HCT116 (cell line): Measurements from ENCODE around the gene DRICH1. TPM values are rescaled to one million over a fixed set of nuclear protein-coding genes. Genes with fewer than 3 reads are reported as not detected.
"Not testable (repeated sequence)": the region's sequence is repeated elsewhere in the genome, so short reads cannot be mapped to it uniquely, and the experiment has no call there.

ENCODE experiments used
- ATAC-seq: fragments of 200-7000 bp; cut with Tn5 transposase; 2 replicates; pipeline ENCODE4 v1.9.1; 2020; ENCODE audit warnings: mild to moderate bottlenecking, moderate library complexity
- BruUV-seq: library from RNA; stranded (reverse); fragments of 400-500 nt; replicated peaks from 2 replicates; lab custom pipeline; 2021; lab: Mats Ljungman, UMichigan
- CTCF ChIA-PET: fragments of 300-600 bp; sonication (Branson Sonifier 250); formaldehyde crosslinking; loops from one replicate; lab custom pipeline; 2021; ENCODE audit warnings: antibody characterized with exemption; lab: Charles Lee
- POLR2A ChIA-PET: fragments of 300-600, 350-600 bp; sonication (Branson Sonifier 250); formaldehyde crosslinking; loops from one replicate; lab custom pipeline; 2021; ENCODE audit warnings: antibody characterized with exemption; lab: Charles Lee
- RAD21 ChIA-PET, 2 experiments: fragments of 300-600 bp; sonication (Branson Sonifier 250); formaldehyde crosslinking; loops; one replicate each; lab custom pipeline; 2023; ENCODE audit warnings: low total read pairs in 2 of 2; ENCODE audit not compliant: uncharacterized antibody in 2 of 2, unreplicated experiment in 2 of 2, low non-redundant PET in 1 of 2; lab: Charles Lee
- DNase-seq: peaks from one replicate; pipeline ENCODE4 v3.0.0-alpha.2; 2010; ENCODE audit warnings: low read depth, low spot score
- H2AFZ ChIP-seq: fragments of 200-600 bp; shearing (Covaris generic), sonication (generic); 2 replicates; pipeline ENCODE4 v1.6.1; 2017; ENCODE audit warnings: low read depth, mixed run types, mixed read lengths, antibody characterized with exemption, low read length; ENCODE audit not compliant: poor library complexity, severe bottlenecking
- H3K27ac ChIP-seq: 2 replicates; pipeline ENCODE4 v1.5.1; 2012; ENCODE audit warnings: low read depth, low read length
- H3K27me3 ChIP-seq: fragments of 200-600 bp; sonication (generic); 2 replicates; pipeline ENCODE4 v1.6.1; 2016; ENCODE audit warnings: mixed run types, low read length, mixed read lengths; ENCODE audit not compliant: insufficient read depth
- H3K36me3 ChIP-seq, 2 experiments: fragments of 200-500 bp in 1 of 2; fragments of 200-600 bp in 1 of 2; sonication (Bioruptor generic) in 1 of 2; sonication (generic) in 1 of 2; 2 replicates each; pipeline versions ENCODE4 v1.5.1 to v1.6.1; 2014 to 2016; ENCODE audit warnings: low read length in 2 of 2, inconsistent platforms in 1 of 2, mixed read lengths in 1 of 2, mixed run types in 1 of 2; ENCODE audit not compliant: insufficient read depth in 2 of 2, control insufficient read depth in 1 of 2
- H3K4me1 ChIP-seq, 2 experiments: fragments of 200-600 bp in 1 of 2; sonication (generic) in 1 of 2; 2 replicates each; pipeline versions ENCODE4 v1.5.1 to v1.6.1; 2012 to 2017; ENCODE audit warnings: low read length in 2 of 2, inconsistent platforms in 1 of 2, mild to moderate bottlenecking in 1 of 2, mixed read lengths in 1 of 2, mixed run types in 1 of 2, moderate library complexity in 1 of 2; ENCODE audit not compliant: insufficient read depth in 2 of 2, control insufficient read depth in 1 of 2
- H3K4me2 ChIP-seq: fragments of 200-600 bp; sonication (generic); 2 replicates; pipeline ENCODE4 v1.6.1; 2017; ENCODE audit warnings: mixed run types, low read length, mixed read lengths
- H3K4me3 ChIP-seq, 2 experiments: fragments of 200-600 bp in 1 of 2; sonication (generic) in 1 of 2; replicated peaks in 1 of 2; 2 replicates each; pipeline ENCODE4 v1.5.1; 2011 to 2016; ENCODE audit warnings: low read length in 2 of 2, control low read depth in 1 of 2, low read depth in 1 of 2, mild to moderate bottlenecking in 1 of 2, mixed read lengths in 1 of 2, mixed run types in 1 of 2
- H3K79me2 ChIP-seq: fragments of 200-600 bp; sonication (generic); 2 replicates; pipeline ENCODE4 v1.6.1; 2017; ENCODE audit warnings: mild to moderate bottlenecking, mixed run types, low read length, moderate library complexity, mixed read lengths; ENCODE audit not compliant: insufficient read depth
- H3K9ac ChIP-seq: fragments of 200-600 bp; sonication (generic); 2 replicates; pipeline ENCODE4 v1.6.1; 2016; ENCODE audit warnings: low read length, mixed read lengths
- H3K9me2 ChIP-seq: fragments of 200-600 bp; sonication (generic), shearing (Covaris generic); 2 replicates; pipeline ENCODE4 v1.6.1; 2017; ENCODE audit warnings: mixed run types, mild to moderate bottlenecking, moderate library complexity; ENCODE audit not compliant: insufficient read depth
- H3K9me3 ChIP-seq, 2 experiments: fragments of 200-500 bp in 1 of 2; fragments of 200-600 bp in 1 of 2; sonication (Bioruptor generic) in 1 of 2; sonication (generic) in 1 of 2; 2 replicates each; pipeline ENCODE4 v1.6.1; 2014 to 2017; ENCODE audit warnings: low read length in 2 of 2, mixed read lengths in 2 of 2, inconsistent platforms in 1 of 2, low read depth in 1 of 2, mild to moderate bottlenecking in 1 of 2, mixed run types in 1 of 2, moderate library complexity in 1 of 2; ENCODE audit not compliant: control insufficient read depth in 1 of 2, insufficient read depth in 1 of 2
- H4K20me1 ChIP-seq: fragments of 200-600 bp; sonication (generic), shearing (Covaris generic); 2 replicates; pipeline ENCODE4 v1.6.1; 2017; ENCODE audit warnings: mixed run types, mild to moderate bottlenecking, moderate library complexity; ENCODE audit not compliant: insufficient read depth
- CTCF ChIP-seq, 3 experiments: fragments of 200-600 bp in 1 of 3; sonication (generic) in 1 of 3; IDR thresholded peaks in 2 of 3; conservative IDR thresholded peaks in 1 of 3; 2 replicates each; pipeline ENCODE4 v1.5.1; 2012 to 2017; ENCODE audit warnings: low read depth in 2 of 3, low read length in 2 of 3, antibody characterized with exemption in 1 of 3, borderline replicate concordance in 1 of 3, control low read depth in 1 of 3, mild to moderate bottlenecking in 1 of 3, mixed read lengths in 1 of 3, mixed run types in 1 of 3, moderate library complexity in 1 of 3; ENCODE audit not compliant: insufficient read depth in 1 of 3
- EZH2phosphoT487 ChIP-seq: fragments of 200-600 bp; IDR thresholded peaks from 2 replicates; pipeline ENCODE4 v1.6.1; 2018; ENCODE audit warnings: antibody characterized with exemption, borderline replicate concordance
- SRF ChIP-seq: IDR thresholded peaks from 2 replicates; pipeline ENCODE4 v1.6.1; 2012; ENCODE audit warnings: low read depth
- intact Hi-C: fragments of 100-400 bp; cut with micrococcal nuclease; formaldehyde crosslinking; loops from 2 replicates; pipeline ENCODE4 v1.10.0; 2022
- total RNA-seq: library from RNA; stranded (reverse); gene quantifications from one replicate; pipeline ENCODE4 v1.2.1, GENCODE V29; 2021; ENCODE audit not compliant: unreplicated experiment

DRICH1 gene
- total RNA-seq, 1 experiment from 2014 or later, result 0.44 TPM

- ATAC-seq, CTCF ChIA-PET, H3K4me2 ChIP-seq, H3K9me2 ChIP-seq, H3K4me3 ChIP-seq, H3K9ac ChIP-seq, DNase-seq, H3K36me3 ChIP-seq, H2AFZ ChIP-seq, H3K4me1 ChIP-seq, H3K27ac ChIP-seq, H3K27me3 ChIP-seq, POLR2A ChIA-PET, BruUV-seq, H3K9me3 ChIP-seq, intact Hi-C loops, H3K79me2 ChIP-seq, RAD21 ChIA-PET, H4K20me1 ChIP-seq: not testable (repeated sequence)
These were observed 58.4 kb downstream of the DRICH1 start for GRCh38 chr22:23573701-23574235.

GRCh38 chr22:23573106-23573505, 59.0 kb downstream of the DRICH1 start:
- H3K27ac ChIP-seq, H3K36me3 ChIP-seq, H3K4me1 ChIP-seq, DNase-seq, intact Hi-C loops, H3K9me3 ChIP-seq, RAD21 ChIA-PET, ATAC-seq, H3K27me3 ChIP-seq, H3K4me3 ChIP-seq, H3K79me2 ChIP-seq, BruUV-seq, H3K9ac ChIP-seq, H4K20me1 ChIP-seq, H2AFZ ChIP-seq, CTCF ChIA-PET, POLR2A ChIA-PET, H3K9me2 ChIP-seq, H3K4me2 ChIP-seq: not testable (repeated sequence)

GRCh38 chr22:23571486-23571885, 60.6 kb downstream of the DRICH1 start:
- H3K79me2 ChIP-seq, result no peaks in the 10 kb centered on the region
- ChIA-PET POLR2A (no interaction called here), CTCF (no interaction called here), RAD21 (no interaction called here)
- DNase-seq (no peak), ATAC-seq (no peak)
- H3K4me2 ChIP-seq, result no peak overlapping the region
- H3K36me3 ChIP-seq, result no peaks in the 10 kb centered on the region
- no peaks in the 10 kb centered on the region for H3K9me2 ChIP-seq
- no peak for TF ChIP-seq EZH2phosphoT487
- no peak for TF ChIP-seq SRF
- no peak for TF ChIP-seq CTCF (IDR thresholded peaks at IDR 0.05 in 2 of 3, conservative IDR thresholded peaks at IDR 0.05 in 1 of 3; ENCODE audit: borderline replicate concordance in 1 of 3, insufficient read depth in 1 of 3, low read depth in 2 of 3, low read length in 2 of 3)
- no peaks in the 10 kb centered on the region for H3K27me3 ChIP-seq
- no peak overlapping the region for H3K4me3 ChIP-seq
- H2AFZ ChIP-seq, result no peak overlapping the region
- no peak overlapping the region for H3K9ac ChIP-seq
- H3K9me3 ChIP-seq, result no peaks in the 10 kb centered on the region
- H3K27ac ChIP-seq, result no peak overlapping the region
- intact Hi-C loops, result no loop called here
- no TSS peak for BruUV-seq
- no peaks in the 10 kb centered on the region for H3K4me1 ChIP-seq
- no peaks in the 10 kb centered on the region for H4K20me1 ChIP-seq
